Hypothalamus (tissue), 51 donors: ENCODE results near the gene SERPINB2.
A peak's percentile ranks its signal among the peaks of the same experiment; 100 is the strongest.
"Not testable (repeated sequence)": the region's sequence is repeated elsewhere in the genome, so short reads cannot be mapped to it uniquely, and the experiment has no call there.

Source experiments
- DNase-seq, 51 donors: peaks; one replicate each; lab custom pipeline; 2025; lab: John Stamatoyannopoulos, UW

SERPINB2 gene

DNA sequence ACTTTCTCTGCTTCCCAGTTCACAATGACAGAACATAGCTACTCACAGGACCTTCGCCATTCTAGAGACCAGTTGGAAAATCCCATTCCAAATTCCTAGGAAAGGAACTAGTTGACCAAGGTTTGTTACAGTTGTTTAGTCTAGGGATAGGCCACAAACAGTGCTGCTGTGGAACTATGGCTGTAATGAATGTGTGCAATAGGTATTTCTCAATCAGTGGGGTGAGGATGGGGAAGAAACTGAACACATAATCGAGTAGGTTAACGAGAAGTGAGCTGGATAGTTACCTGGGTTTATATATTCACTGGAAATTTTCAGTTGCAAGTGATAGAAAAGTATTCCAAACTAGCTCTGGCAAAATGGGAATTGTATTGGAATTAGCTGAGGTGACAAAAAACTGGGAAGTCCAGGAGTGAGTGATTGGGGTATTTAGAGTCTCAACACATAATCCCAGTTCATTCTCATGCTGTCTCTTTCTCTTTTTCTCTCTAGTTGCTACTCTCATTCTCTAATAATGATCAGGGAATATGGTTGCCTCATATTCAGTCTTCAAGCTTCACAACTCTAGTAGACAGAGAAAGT, 43.4 kb downstream of the SERPINB2 start:
- DNase-seq, result no peak

DNA sequence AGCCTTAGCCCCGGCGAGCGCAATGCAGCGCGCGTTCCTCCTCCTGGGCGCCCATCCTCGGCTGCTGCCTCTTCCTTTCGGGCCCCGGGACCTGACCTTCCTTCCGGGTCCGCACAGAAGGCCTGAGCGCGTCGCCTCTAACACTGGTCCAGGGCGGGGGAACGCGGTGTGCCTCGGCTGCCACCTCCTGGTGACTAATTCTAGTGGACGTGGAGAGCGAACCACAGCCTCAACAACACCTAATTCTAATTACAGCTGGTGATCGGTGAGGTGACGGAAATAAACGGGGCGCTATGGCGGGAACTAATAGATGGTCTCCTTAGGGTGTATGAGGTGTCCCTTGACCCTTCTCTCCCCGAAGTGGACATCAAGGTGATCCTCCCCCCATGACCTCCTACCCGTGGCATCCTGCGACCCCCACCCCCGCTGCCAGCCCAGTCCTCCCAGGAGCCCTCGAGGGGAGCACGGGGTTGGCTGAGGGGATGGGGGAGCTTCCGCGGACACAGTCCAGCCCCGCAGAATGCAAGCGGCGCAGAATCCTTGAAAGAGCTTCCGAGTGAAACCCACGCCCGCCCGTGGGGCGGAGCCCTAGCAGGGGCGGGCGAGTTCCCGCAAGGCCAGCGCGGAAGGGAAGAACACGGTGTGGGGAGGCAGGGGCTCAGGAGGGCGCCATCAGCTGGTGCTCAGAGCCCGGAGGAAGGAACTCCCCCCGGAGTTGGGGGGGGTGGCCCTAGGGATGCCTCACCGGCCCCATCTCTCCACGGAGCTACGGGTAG, 48.8 kb downstream of the SERPINB2 start:
- DNase-seq, result peak in 48 of 51 donors; percentile 7 to 83 (median 56)

- DNase-seq, result peak in 1 of 51 donors; percentile 12
Observed at GRCh38 chr18:63936932-63937393, 49.5 kb downstream of the SERPINB2 start.

GRCh38 chr18:63940008-63940407, 52.5 kb downstream of the SERPINB2 start:
- DNase-seq, result no peak

GRCh38 chr18:63940543-63941050, 53.1 kb downstream of the SERPINB2 start:
- DNase-seq, result not testable (repeated sequence)

DNA sequence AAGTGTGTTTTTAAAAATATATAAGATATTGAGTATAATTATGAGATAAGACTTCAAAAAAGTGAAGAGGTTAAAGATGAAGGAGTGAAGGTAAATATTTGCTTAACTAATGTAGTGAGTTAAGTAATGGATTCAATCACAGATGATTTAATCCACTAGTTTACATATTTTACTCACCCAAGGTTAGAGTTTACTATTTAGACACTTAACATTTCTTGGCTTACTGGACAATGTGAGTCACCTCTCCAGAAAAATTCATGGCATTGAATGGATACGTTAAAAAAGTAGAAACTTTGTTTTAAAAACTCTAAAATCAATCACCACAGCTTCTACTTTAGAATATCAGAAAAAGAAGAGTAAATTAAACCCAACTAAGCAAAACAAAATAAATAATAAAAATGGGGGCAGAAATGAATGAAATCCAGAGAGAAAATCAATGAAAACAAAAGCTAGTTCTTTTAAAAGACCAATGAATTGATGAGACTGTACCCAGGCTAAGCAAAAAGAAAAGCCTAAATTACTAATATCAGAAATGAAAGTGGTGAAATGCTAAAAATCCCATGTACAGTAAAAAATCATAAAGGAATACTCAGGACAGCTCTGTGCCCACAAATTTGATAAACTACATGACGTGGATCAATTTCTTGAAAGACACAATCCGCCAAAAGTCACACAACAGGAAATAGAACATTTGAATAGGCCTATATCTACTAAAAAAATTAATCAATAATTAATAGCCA, 59.7 kb downstream of the SERPINB2 start:
- DNase-seq, result no peak

DNA sequence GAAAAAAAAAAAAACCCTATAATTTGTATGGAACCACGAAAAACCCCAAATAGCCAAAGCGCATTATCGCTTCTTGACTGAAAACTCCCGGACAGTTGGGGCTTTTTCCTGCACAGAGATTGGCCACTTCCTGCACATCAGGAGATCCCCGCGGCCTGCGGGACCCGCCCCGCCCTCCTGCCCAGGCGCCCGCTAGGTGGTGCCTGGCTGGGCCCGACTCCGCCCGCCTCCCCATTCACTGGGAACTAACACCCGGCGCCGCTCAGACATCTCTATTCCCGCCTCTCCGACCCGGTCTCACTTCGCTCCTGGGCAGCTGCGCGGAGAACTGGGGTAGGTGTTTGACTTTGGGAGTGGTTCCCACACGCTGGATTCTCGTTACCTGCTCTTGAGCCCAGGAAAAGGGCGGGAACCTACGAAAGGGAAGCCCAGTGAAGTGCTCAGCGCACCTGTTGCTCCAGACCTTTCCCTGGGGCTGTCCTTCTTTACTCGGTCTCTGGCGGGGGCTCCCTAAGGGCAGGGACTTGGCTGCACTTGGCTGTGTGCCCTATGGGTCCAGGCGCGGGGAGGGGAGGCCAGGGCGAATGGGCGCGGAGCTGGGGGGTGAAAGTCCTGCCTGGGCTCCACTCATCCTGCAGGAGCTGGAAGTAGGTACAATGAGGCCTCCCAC, 61.7 kb downstream of the SERPINB2 start, which contains the start of gene HMSD:
Gene HMSD (plus strand): TSS at position 234 of the 670 bp plus-strand sequence. CDS start 4,155 bp downstream, outside the sequence.
- peak in 43 of 51 donors; percentile 12 to 82 (median 47) for DNase-seq

DNA sequence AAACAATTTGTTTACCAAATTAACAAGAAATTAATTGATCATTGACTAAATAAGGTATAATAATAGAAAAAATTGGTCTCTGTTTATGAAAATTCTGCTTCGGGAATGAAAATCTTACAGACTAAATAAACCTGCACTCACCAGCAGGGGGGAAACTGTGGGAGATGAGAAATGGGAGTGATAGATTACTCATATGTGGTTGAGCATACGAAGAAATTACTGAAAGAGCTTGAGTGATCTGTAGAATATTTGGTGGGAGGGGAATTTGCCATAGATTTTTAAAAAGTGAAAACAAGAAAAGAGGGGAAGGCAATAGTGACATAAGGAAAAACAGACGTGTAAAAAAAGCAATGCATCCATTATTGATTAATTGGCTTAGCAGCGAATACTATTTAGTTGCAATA, 63.8 kb downstream of the SERPINB2 start:
- DNase-seq, result no peak
